Right atrium auricular region (tissue), 2 donors: ENCODE results near the gene SNTA1. TPM values are rescaled to one million over a fixed set of nuclear protein-coding genes. Genes with fewer than 3 reads are reported as not detected.
A peak's percentile ranks its signal among the peaks of the same experiment; 100 is the strongest.
"Not testable (repeated sequence)": the region's sequence is repeated elsewhere in the genome, so short reads cannot be mapped to it uniquely, and the experiment has no call there.

Source experiments
- DNase-seq: peaks from one replicate; pipeline ENCODE4 v3.0.0-alpha.2; 2019; ENCODE audit warnings: low spot score
- H3K27ac ChIP-seq, 2 donors: fragments of 200-600 bp; sonication (generic); 1 replicate in 1 of 2; 2 replicates in 1 of 2; pipeline ENCODE4 v1.5.1; 2016 to 2019
- H3K27me3 ChIP-seq, 2 donors: fragments of 200-600 bp; sonication (generic); one replicate each; pipeline versions ENCODE4 v1.5.1 to v1.6.0; 2017 to 2019
- H3K36me3 ChIP-seq: fragments of 200-600 bp; sonication (generic); one replicate; pipeline ENCODE4 v1.5.1; 2016
- H3K4me1 ChIP-seq, 2 donors: fragments of 200-600 bp; sonication (generic); one replicate each; pipeline versions ENCODE4 v1.5.1 to v1.6.0; 2017 to 2019
- H3K4me3 ChIP-seq, 2 donors: fragments of 200-600 bp; sonication (generic); 1 replicate in 1 of 2; 2 replicates in 1 of 2; pipeline ENCODE4 v1.5.1; 2017 to 2019; ENCODE audit warnings: mild to moderate bottlenecking in 1 of 2, moderate library complexity in 1 of 2
- H3K9me3 ChIP-seq, 2 donors: fragments of 200-600 bp; sonication (generic); one replicate each; pipeline ENCODE4 v1.5.1; 2019
- CTCF ChIP-seq, 2 donors: fragments of 200-600 bp; sonication (generic); IDR thresholded peaks; one replicate each; pipeline ENCODE4 v1.5.1; 2019; ENCODE audit warnings: antibody characterized with exemption in 2 of 2
- total RNA-seq, 2 donors: library from RNA; depleted of rRNA; stranded (reverse); fragments of >200 nt; gene quantifications; one replicate each; pipeline ENCODE4 v1.1.0, GENCODE V29; 2016

Gene SNTA1
- total RNA-seq, 2 donors from 2014 or later, result 183 to 295 TPM

- no peak for TF ChIP-seq CTCF (IDR thresholded peaks at IDR 0.05)
- peak overlapping the region; percentile 86 to 93 for H3K27ac ChIP-seq
- peaks cover 5% of the 10 kb centered on the region for H3K36me3 ChIP-seq
- no peaks in the 10 kb centered on the region for H3K27me3 ChIP-seq
- H3K4me1 ChIP-seq, result peaks cover 0 to 57% of the 10 kb centered on the region in 2 donors
- DNase-seq, result peak; percentile 79
- H3K4me3 ChIP-seq, result no peak overlapping the region
- no peaks in the 10 kb centered on the region for H3K9me3 ChIP-seq
These were observed 6.2 kb downstream of the SNTA1 start for GRCh38 chr20:33437141-33437911.

- Histone ChIP-seq H3K4me3 (no peak overlapping the region), H3K9me3 (no peaks in the 10 kb centered on the region), H3K27ac (peak overlapping the region; percentile 86 to 93), H3K4me1 (peaks cover 0 to 54% of the 10 kb centered on the region in 2 donors), H3K36me3 (peaks cover 5% of the 10 kb centered on the region), H3K27me3 (no peaks in the 10 kb centered on the region)
- DNase-seq, result no peak
- no peak for TF ChIP-seq CTCF (IDR thresholded peaks at IDR 0.05)
These were observed 9.1 kb downstream of the SNTA1 start for GRCh38 chr20:33434434-33434833.

GRCh38 chr20:33433465-33434234 lies 9.9 kb downstream of the SNTA1 start:
- Histone ChIP-seq H3K4me3 (no peak overlapping the region), H3K27ac (peak overlapping the region; percentile 86 to 93), H3K9me3 (no peaks in the 10 kb centered on the region), H3K27me3 (no peaks in the 10 kb centered on the region), H3K4me1 (peaks cover 0 to 47% of the 10 kb centered on the region in 2 donors), H3K36me3 (peaks cover 5% of the 10 kb centered on the region)
- DNase-seq, result peak; percentile 91
- no peak for TF ChIP-seq CTCF (IDR thresholded peaks at IDR 0.05)

DNA sequence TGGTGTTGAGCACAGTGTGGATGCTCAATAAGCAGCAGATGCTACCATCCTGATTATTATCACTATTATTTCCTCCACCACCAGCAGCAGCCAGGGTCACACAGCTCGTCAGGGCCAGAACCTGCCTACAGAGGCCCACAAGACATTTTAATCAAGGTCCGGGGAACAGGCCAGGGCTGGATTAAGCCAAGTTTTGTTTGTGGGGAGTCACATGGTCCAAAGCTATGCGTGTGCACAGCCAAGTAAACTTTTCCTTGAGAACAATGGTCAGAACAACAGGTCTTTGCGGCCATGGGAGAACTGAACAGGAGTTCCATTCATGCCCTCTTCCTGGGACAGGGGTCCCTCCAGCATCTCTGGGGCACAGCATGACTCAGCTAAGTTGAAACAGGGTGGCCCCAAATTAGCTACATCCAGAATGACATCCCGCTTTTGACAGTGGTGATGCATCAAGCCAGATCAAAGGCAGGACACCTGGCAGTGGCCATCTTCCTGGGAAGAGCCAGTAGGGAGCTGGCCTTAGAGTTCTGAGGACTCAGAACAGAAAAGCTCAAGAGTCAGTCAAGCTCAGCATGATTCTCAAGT lies 11.7 kb downstream of the SNTA1 start:
- TF ChIP-seq CTCF (IDR thresholded peaks at IDR 0.05), result no peak
- H3K36me3 ChIP-seq, result peaks cover 5% of the 10 kb centered on the region
- DNase-seq, result no peak
- H3K27ac ChIP-seq, result peak overlapping the region; percentile 86 to 93
- H3K9me3 ChIP-seq, result no peaks in the 10 kb centered on the region
- H3K4me1 ChIP-seq, result peaks cover 0 to 41% of the 10 kb centered on the region in 2 donors
- H3K4me3 ChIP-seq, result no peak overlapping the region
- no peaks in the 10 kb centered on the region for H3K27me3 ChIP-seq

- not testable (repeated sequence) for H3K4me3 ChIP-seq, DNase-seq, H3K36me3 ChIP-seq, H3K9me3 ChIP-seq, H3K27me3 ChIP-seq
- peaks cover 0 to 68% of the 10 kb centered on the region in 2 donors for H3K4me1 ChIP-seq
- H3K27ac ChIP-seq, result peak overlapping the region; percentile 88 to 92
These were observed 19.7 kb downstream of the SNTA1 start for GRCh38 chr20:33423875-33424274.
